PFSK-1 (cell line): ENCODE data around the gene SLC12A6.

Source experiments
- FOXP2 ChIP-seq: optimal IDR thresholded peaks from 2 replicates; pipeline ENCODE3; 2011; ENCODE audit warnings: borderline replicate concordance, control low read depth, inconsistent platforms; ENCODE audit not compliant: insufficient read depth; ENCODE audit errors: extremely low read length, extremely low read depth
- POLR2AphosphoS5 ChIP-seq: IDR thresholded peaks from 2 replicates; pipeline ENCODE4 v1.6.1; 2012; ENCODE audit warnings: low read depth, mild to moderate bottlenecking, control low read depth, low read length, moderate library complexity
- REST ChIP-seq, 2 experiments: IDR thresholded peaks; 2 replicates each; pipeline versions ENCODE4 v1.6.1 to v1.8.0; 2011 to 2012; ENCODE audit warnings: low read depth in 2 of 2, low read length in 2 of 2, control low read depth in 1 of 2, inconsistent platforms in 1 of 2, mild to moderate bottlenecking in 1 of 2, moderate library complexity in 1 of 2; ENCODE audit not compliant: insufficient read depth in 1 of 2
- SIN3A ChIP-seq: IDR thresholded peaks from 2 replicates; pipeline ENCODE4 v1.6.1; 2012; ENCODE audit warnings: mild to moderate bottlenecking, low read length, moderate library complexity, borderline replicate concordance; ENCODE audit not compliant: insufficient read depth
- TAF1 ChIP-seq: IDR thresholded peaks from 2 replicates; pipeline ENCODE4 v1.6.1; 2012; ENCODE audit warnings: low read length, control low read depth, borderline replicate concordance; ENCODE audit not compliant: insufficient read depth

The SLC12A6 gene

GRCh38 chr15:34239151-34239808 is 98.3 kb downstream of the SLC12A6 start:
- TF ChIP-seq TAF1 (no peak), REST (IDR thresholded peaks at IDR 0.05; ENCODE audit: insufficient read depth in 1 of 2, low read depth in 2 of 2, low read length in 2 of 2) (no peak), POLR2AphosphoS5 (no peak), SIN3A (no peak), FOXP2 (no peak)

- TF ChIP-seq SIN3A (no peak), TAF1 (no peak), POLR2AphosphoS5 (no peak), REST (IDR thresholded peaks at IDR 0.05; ENCODE audit: insufficient read depth in 1 of 2, low read depth in 2 of 2, low read length in 2 of 2) (no peak), FOXP2 (no peak)
These were observed 104.0 kb downstream of the SLC12A6 start for GRCh38 chr15:34233614-34234013.

- TF ChIP-seq REST (IDR thresholded peaks at IDR 0.05; ENCODE audit: insufficient read depth in 1 of 2, low read depth in 2 of 2, low read length in 2 of 2) (no peak), POLR2AphosphoS5 (0 out of 2 replicates have a peak, but pooled peaks have one; percentile 3)
These were observed 113.5 kb downstream of the SLC12A6 start for GRCh38 chr15:34223904-34224596.

GRCh38 chr15:34217587-34218225 is 119.9 kb downstream of the SLC12A6 start:
- TF ChIP-seq FOXP2 = no peak
- TF ChIP-seq REST (IDR thresholded peaks at IDR 0.05; ENCODE audit: insufficient read depth in 1 of 2, low read depth in 2 of 2, low read length in 2 of 2) = no peak
- TF ChIP-seq SIN3A = no peak
- TF ChIP-seq POLR2AphosphoS5 = no peak
- TF ChIP-seq TAF1 = no peak
